Liver (tissue), 9 donors: ENCODE data around the gene NPIPA5. TPM values are rescaled to one million over a fixed set of nuclear protein-coding genes. Genes with fewer than 3 reads are reported as not detected.
A peak's percentile ranks its signal among the peaks of the same experiment; 100 is the strongest.
"Not testable (repeated sequence)": the region's sequence is repeated elsewhere in the genome, so short reads cannot be mapped to it uniquely, and the experiment has no call there.

Experiments
- DNase-seq: peaks from one replicate; pipeline ENCODE4 v3.0.0-alpha.2; 2017; ENCODE audit warnings: low spot score
- H3K27ac ChIP-seq, 2 donors: one replicate each; pipeline ENCODE4 v1.7.0; 2013; ENCODE audit warnings: inconsistent platforms in 2 of 2, low read length in 2 of 2, control low read depth in 1 of 2, low read depth in 1 of 2, mild to moderate bottlenecking in 1 of 2
- H3K27me3 ChIP-seq, 4 donors: one replicate each; pipeline versions ENCODE4 v1.6.1 to v1.7.0; 2013; ENCODE audit warnings: low read length in 3 of 4, inconsistent platforms in 1 of 4, mild to moderate bottlenecking in 1 of 4, moderate library complexity in 1 of 4; ENCODE audit not compliant: control insufficient read depth in 4 of 4, insufficient read depth in 4 of 4
- H3K36me3 ChIP-seq, 4 donors: one replicate each; pipeline versions ENCODE4 v1.6.1 to v1.7.0; 2013; ENCODE audit warnings: low read length in 3 of 4, mild to moderate bottlenecking in 3 of 4, low read depth in 1 of 4, moderate library complexity in 1 of 4; ENCODE audit not compliant: control insufficient read depth in 4 of 4, insufficient read depth in 3 of 4
- H3K4me1 ChIP-seq, 4 donors: one replicate each; pipeline versions ENCODE4 v1.6.1 to v1.7.0; 2013; ENCODE audit warnings: low read length in 3 of 4, mild to moderate bottlenecking in 3 of 4, moderate library complexity in 1 of 4; ENCODE audit not compliant: control insufficient read depth in 4 of 4, insufficient read depth in 4 of 4
- H3K4me3 ChIP-seq, 3 donors: one replicate each; pipeline versions ENCODE4 v1.6.1 to v1.7.0; 2013; ENCODE audit warnings: low read length in 3 of 3, control low read depth in 1 of 3, low read depth in 1 of 3, mild to moderate bottlenecking in 1 of 3
- H3K9ac ChIP-seq, 2 donors: one replicate each; pipeline ENCODE4 v1.7.0; 2013; ENCODE audit warnings: low read length in 2 of 2, mild to moderate bottlenecking in 2 of 2, moderate library complexity in 2 of 2, control low read depth in 1 of 2, low read depth in 1 of 2
- H3K9me3 ChIP-seq, 4 donors: one replicate each; pipeline versions ENCODE4 v1.6.1 to v1.7.0; 2013; ENCODE audit warnings: low read length in 3 of 4; ENCODE audit not compliant: control insufficient read depth in 4 of 4
- ATF3 ChIP-seq: IDR thresholded peaks from 2 replicates; pipeline ENCODE4 v1.6.1; 2016; ENCODE audit warnings: antibody characterized with exemption
- CTCF ChIP-seq: fragments of 150-350 bp; IDR thresholded peaks from 2 replicates; pipeline ENCODE4 v1.5.1; 2017; ENCODE audit warnings: improper control_type of control experiment, low read depth, low read length; ENCODE audit not compliant: missing input control
- EGR1 ChIP-seq, 2 donors: IDR thresholded peaks; 2 replicates each; pipeline ENCODE4 v1.6.1; 2016 to 2018; ENCODE audit warnings: antibody characterized with exemption in 2 of 2, low read depth in 2 of 2
- FOXA1 ChIP-seq: IDR thresholded peaks from 2 replicates; pipeline ENCODE4 v1.6.1; 2016; ENCODE audit warnings: antibody characterized with exemption
- FOXA2 ChIP-seq: IDR thresholded peaks from 2 replicates; pipeline ENCODE4 v1.6.1; 2016; ENCODE audit warnings: antibody characterized with exemption
- GABPA ChIP-seq, 2 donors: IDR thresholded peaks in 1 of 2; conservative IDR thresholded peaks in 1 of 2; 2 replicates each; pipeline ENCODE4 v1.6.1; 2016; ENCODE audit warnings: antibody characterized with exemption in 2 of 2, mild to moderate bottlenecking in 1 of 2, moderate library complexity in 1 of 2
- HNF4A ChIP-seq, 2 donors: conservative IDR thresholded peaks; 2 replicates each; pipeline ENCODE4 v1.6.1; 2016; ENCODE audit warnings: antibody characterized with exemption in 2 of 2, mild to moderate bottlenecking in 2 of 2
- HNF4G ChIP-seq: IDR thresholded peaks from 2 replicates; pipeline ENCODE4 v1.6.1; 2016; ENCODE audit warnings: antibody characterized with exemption
- JUND ChIP-seq, 2 donors: IDR thresholded peaks; 2 replicates each; pipeline ENCODE4 v1.6.1; 2016; ENCODE audit warnings: antibody characterized with exemption in 2 of 2
- MAX ChIP-seq: IDR thresholded peaks from 2 replicates; pipeline ENCODE4 v1.6.1; 2016; ENCODE audit warnings: antibody characterized with exemption
- NR2F2 ChIP-seq: IDR thresholded peaks from 2 replicates; pipeline ENCODE4 v1.6.1; 2016; ENCODE audit warnings: antibody characterized with exemption
- RAD21 ChIP-seq, 2 donors: IDR thresholded peaks; 2 replicates each; pipeline ENCODE4 v1.6.1; 2016; ENCODE audit warnings: antibody characterized with exemption in 2 of 2, mild to moderate bottlenecking in 2 of 2
- RXRA ChIP-seq, 2 donors: IDR thresholded peaks; 2 replicates each; pipeline ENCODE4 v1.6.1; 2017 to 2018; ENCODE audit warnings: antibody characterized with exemption in 2 of 2, mild to moderate bottlenecking in 1 of 2
- SP1 ChIP-seq: IDR thresholded peaks from 2 replicates; pipeline ENCODE4 v1.6.1; 2018; ENCODE audit warnings: antibody characterized with exemption, mild to moderate bottlenecking
- TAF1 ChIP-seq: conservative IDR thresholded peaks from 2 replicates; pipeline ENCODE4 v1.6.1; 2016; ENCODE audit warnings: antibody characterized with exemption, mild to moderate bottlenecking
- YY1 ChIP-seq: IDR thresholded peaks from 2 replicates; pipeline ENCODE4 v1.6.1; 2016; ENCODE audit warnings: antibody characterized with exemption, mild to moderate bottlenecking
- whole genome bisulfite sequencing: extraction: QIAGEN DNeasy Blood & Tissue Kit; methylation state at CpG from one replicate; pipeline ENCODE4 v1.1.7; 2013; 5-methylcytosine and 5-hydroxymethylcytosine counted together
- polyA plus RNA-seq, 2 donors: library from polyadenylated mRNA; stranded (reverse) in 1 of 2; unstranded in 1 of 2; fragments of 200-250 nt in 1 of 2; fragments of >200 nt in 1 of 2; fragmentation: Nextera tagmentation in 1 of 2; extraction: Ambion mirVana in 1 of 2; gene quantifications; one replicate each; pipeline versions ENCODE4 v1.2.1 to v1.2.3, GENCODE V29; 2013 to 2015
- total RNA-seq, 2 donors: library from RNA; depleted of rRNA; stranded (reverse); fragments of >200 nt; gene quantifications; one replicate each; pipeline ENCODE4 v1.2.3, GENCODE V29; 2014
- TF ChIP-seq, protein P1 (sequence below): IDR thresholded peaks from 2 replicates; pipeline ENCODE4 v1.6.1; 2016; ENCODE audit warnings: antibody characterized with exemption, mild to moderate bottlenecking
- donor health status: healthy.
- donor health status: healthy.
- donor health status: healthy.
- donor health status: healthy.
- donor health status: healthy.

NPIPA5 gene
- total and polyA plus RNA-seq, 4 donors, result 1.0 to 5.1 (median 1.8) TPM; not detected in 1

GRCh38 chr16:15404792-15405191 is 26.7 kb upstream of the NPIPA5 start:
- TF ChIP-seq, protein P1, sequence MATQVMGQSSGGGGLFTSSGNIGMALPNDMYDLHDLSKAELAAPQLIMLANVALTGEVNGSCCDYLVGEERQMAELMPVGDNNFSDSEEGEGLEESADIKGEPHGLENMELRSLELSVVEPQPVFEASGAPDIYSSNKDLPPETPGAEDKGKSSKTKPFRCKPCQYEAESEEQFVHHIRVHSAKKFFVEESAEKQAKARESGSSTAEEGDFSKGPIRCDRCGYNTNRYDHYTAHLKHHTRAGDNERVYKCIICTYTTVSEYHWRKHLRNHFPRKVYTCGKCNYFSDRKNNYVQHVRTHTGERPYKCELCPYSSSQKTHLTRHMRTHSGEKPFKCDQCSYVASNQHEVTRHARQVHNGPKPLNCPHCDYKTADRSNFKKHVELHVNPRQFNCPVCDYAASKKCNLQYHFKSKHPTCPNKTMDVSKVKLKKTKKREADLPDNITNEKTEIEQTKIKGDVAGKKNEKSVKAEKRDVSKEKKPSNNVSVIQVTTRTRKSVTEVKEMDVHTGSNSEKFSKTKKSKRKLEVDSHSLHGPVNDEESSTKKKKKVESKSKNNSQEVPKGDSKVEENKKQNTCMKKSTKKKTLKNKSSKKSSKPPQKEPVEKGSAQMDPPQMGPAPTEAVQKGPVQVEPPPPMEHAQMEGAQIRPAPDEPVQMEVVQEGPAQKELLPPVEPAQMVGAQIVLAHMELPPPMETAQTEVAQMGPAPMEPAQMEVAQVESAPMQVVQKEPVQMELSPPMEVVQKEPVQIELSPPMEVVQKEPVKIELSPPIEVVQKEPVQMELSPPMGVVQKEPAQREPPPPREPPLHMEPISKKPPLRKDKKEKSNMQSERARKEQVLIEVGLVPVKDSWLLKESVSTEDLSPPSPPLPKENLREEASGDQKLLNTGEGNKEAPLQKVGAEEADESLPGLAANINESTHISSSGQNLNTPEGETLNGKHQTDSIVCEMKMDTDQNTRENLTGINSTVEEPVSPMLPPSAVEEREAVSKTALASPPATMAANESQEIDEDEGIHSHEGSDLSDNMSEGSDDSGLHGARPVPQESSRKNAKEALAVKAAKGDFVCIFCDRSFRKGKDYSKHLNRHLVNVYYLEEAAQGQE, result no peak
- no peak for TF ChIP-seq EGR1 (IDR thresholded peaks at IDR 0.05; ENCODE audit: low read depth in 2 of 2)
- TF ChIP-seq HNF4A (conservative IDR thresholded peaks at IDR 0.05), result peak; percentile 31 to 70
- TF ChIP-seq NR2F2, result no peak
- TF ChIP-seq FOXA2, result peak; percentile 8
- peak in 1 of 2 donors; percentile 25 for TF ChIP-seq RAD21 (IDR thresholded peaks at IDR 0.05)
- TF ChIP-seq TAF1, result no peak
- TF ChIP-seq YY1, result peak; percentile 30
- TF ChIP-seq SP1, result peak; percentile 59
- peak in 1 of 2 donors; percentile 44 for TF ChIP-seq JUND (IDR thresholded peaks at IDR 0.05)
- peak; percentile 50 for TF ChIP-seq MAX
- TF ChIP-seq RXRA (IDR thresholded peaks at IDR 0.05), result peak; percentile 74 to 95
- peak; percentile 21 for TF ChIP-seq ATF3
- no peak for TF ChIP-seq HNF4G
- TF ChIP-seq GABPA (IDR thresholded peaks at IDR 0.05 in 1 of 2, conservative IDR thresholded peaks at IDR 0.05 in 1 of 2), result no peak
- peaks cover 0 to 8% (median 3%) of the 10 kb centered on the region in 4 donors for H3K4me1 ChIP-seq
- H3K4me3 ChIP-seq, result no peak overlapping the region
- peak overlapping the region; percentile 42 to 63 for H3K27ac ChIP-seq
- DNase-seq, result no peak
- no peaks in the 10 kb centered on the region for H3K9me3 ChIP-seq
- H3K9ac ChIP-seq, result peak overlapping the region in 1 of 2 donors; percentile 16
- no peaks in the 10 kb centered on the region for H3K27me3 ChIP-seq
- WGBS, result 24% methylated on average over 4 of the region's 4 CpGs
- H3K36me3 ChIP-seq, result peaks cover 0 to 3% (median 0%) of the 10 kb centered on the region in 4 donors

DNA sequence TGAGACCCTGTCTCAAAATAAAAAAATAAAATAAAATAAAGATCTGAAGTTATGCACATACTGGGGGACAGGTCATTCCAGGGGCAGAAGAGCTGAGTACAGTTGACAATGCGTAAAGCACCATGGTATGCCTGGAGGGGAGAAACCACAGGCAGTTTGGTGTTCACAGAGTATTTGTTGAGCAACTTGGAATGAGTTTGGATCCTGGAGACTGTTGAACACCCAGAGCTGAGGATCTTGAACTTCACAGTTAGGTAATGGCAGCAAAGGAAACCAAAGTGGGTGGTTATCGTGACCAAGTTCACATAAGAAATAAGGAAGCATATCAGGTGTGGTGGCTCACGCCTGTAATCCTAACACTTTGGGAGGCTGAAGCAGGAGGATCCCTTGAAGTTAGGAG is 26.0 kb upstream of the NPIPA5 start:
- not testable (repeated sequence) for H3K27ac ChIP-seq, H3K27me3 ChIP-seq, DNase-seq, H3K4me3 ChIP-seq, H3K36me3 ChIP-seq, H3K9me3 ChIP-seq, H3K9ac ChIP-seq
- 79% methylated on average over 3 of the region's 3 CpGs for WGBS
- peaks cover 1 to 12% (median 9%) of the 10 kb centered on the region in 4 donors for H3K4me1 ChIP-seq

DNA sequence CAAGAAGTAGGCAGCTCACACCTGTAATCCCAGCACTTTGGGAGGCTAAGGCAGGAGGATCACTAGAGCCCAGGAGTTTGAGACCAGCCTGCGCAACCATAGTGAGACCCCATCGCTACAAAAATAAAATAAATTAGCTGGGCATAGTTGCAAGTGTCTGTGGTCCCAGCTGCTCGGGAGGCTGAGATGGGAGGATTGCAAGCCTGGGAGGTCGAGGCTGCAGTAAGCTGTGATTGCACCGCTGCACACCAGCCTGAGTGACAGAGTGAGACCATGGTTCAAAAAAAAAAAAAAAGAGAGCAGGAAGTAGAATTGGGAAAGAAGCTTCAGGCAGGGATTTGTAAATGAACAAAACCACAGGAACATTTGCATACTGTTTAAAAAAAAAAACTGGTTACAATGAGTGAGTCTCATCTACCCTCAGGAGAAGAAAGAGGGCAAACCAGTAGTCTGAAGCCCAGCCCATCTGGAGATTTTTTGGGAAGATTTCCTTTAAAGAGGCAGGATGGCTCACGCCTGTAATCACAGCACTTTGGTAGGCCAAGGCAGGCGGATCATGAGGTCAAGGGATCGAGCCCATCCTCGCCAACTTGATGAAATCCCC is 25.4 kb upstream of the NPIPA5 start:
- Histone ChIP-seq H3K27ac (no peak overlapping the region), H3K27me3 (no peaks in the 10 kb centered on the region), H3K9ac (no peak overlapping the region), H3K4me1 (peaks cover 1 to 18% (median 11%) of the 10 kb centered on the region in 4 donors), H3K36me3 (peaks cover 0 to 3% (median 0%) of the 10 kb centered on the region in 4 donors), H3K9me3 (no peaks in the 10 kb centered on the region), H3K4me3 (no peak overlapping the region)
- no peak for DNase-seq
- 94% methylated on average over 9 of the region's 9 CpGs for WGBS
- TF ChIP-seq ATF3, result no peak
- no peak for TF ChIP-seq YY1
- no peak for TF ChIP-seq MAX
- TF ChIP-seq NR2F2, result no peak
- TF ChIP-seq HNF4G, result no peak
- TF ChIP-seq, protein P1, result no peak
- TF ChIP-seq CTCF, result no peak
- no peak for TF ChIP-seq FOXA1
- TF ChIP-seq HNF4A (conservative IDR thresholded peaks at IDR 0.05), result no peak
- TF ChIP-seq FOXA2, result no peak
- TF ChIP-seq RAD21 (IDR thresholded peaks at IDR 0.05), result no peak
